ENCODE data around the gene SH3RF2. TPM values are rescaled to one million over a fixed set of nuclear protein-coding genes. Genes with fewer than 3 reads are reported as not detected.
"Not testable (repeated sequence)": the region's sequence is repeated elsewhere in the genome, so short reads cannot be mapped to it uniquely, and the experiment has no call there.

The SH3RF2 gene
- total RNA-seq, 1 donor from 2014 or later = 11.5 TPM

- no peaks in the 10 kb centered on the region for H3K36me3 ChIP-seq
- DNase-seq = no peak
- peak; percentile 32 to 40 for ATAC-seq
- no peaks in the 10 kb centered on the region for H3K27me3 ChIP-seq (ENCODE audit: low read depth)
- TF ChIP-seq CTCF (IDR thresholded peaks at IDR 0.05) = no peak
- no peak overlapping the region for H3K4me3 ChIP-seq
- no peaks in the 10 kb centered on the region for H3K9me3 ChIP-seq
- no peak overlapping the region for H3K27ac ChIP-seq
- intact Hi-C loops (cut with DNase I) = no loop called here
- no peaks in the 10 kb centered on the region for H3K4me1 ChIP-seq
Observed at GRCh38 chr5:146005723-146006122, 69.3 kb downstream of the SH3RF2 start.

- no peaks in the 10 kb centered on the region for H3K4me1 ChIP-seq
- no peak overlapping the region for H3K4me3 ChIP-seq
- no peaks in the 10 kb centered on the region for H3K9me3 ChIP-seq
- H3K27ac ChIP-seq = no peak overlapping the region
- intact Hi-C loops (cut with DNase I) = no loop called here
- ATAC-seq (peak; percentile 79), DNase-seq (no peak)
- no peaks in the 10 kb centered on the region for H3K27me3 ChIP-seq (ENCODE audit: low read depth)
- TF ChIP-seq CTCF (IDR thresholded peaks at IDR 0.05) = no peak
- no peaks in the 10 kb centered on the region for H3K36me3 ChIP-seq
Observed at GRCh38 chr5:146006470-146007190, 70.3 kb downstream of the SH3RF2 start.

- peak; percentile 24 to 53 for ATAC-seq
- no peaks in the 10 kb centered on the region for H3K36me3 ChIP-seq
Observed at GRCh38 chr5:146007270-146007669, 70.9 kb downstream of the SH3RF2 start.

GRCh38 chr5:146007989-146008388, 71.6 kb downstream of the SH3RF2 start:
- ATAC-seq = no peak
- Histone ChIP-seq H3K27me3 (ENCODE audit: low read depth) (no peaks in the 10 kb centered on the region), H3K9me3 (no peaks in the 10 kb centered on the region), H3K4me3 (no peak overlapping the region), H3K36me3 (no peaks in the 10 kb centered on the region), H3K4me1 (no peaks in the 10 kb centered on the region), H3K27ac (no peak overlapping the region)
- DNase-seq = no peak
- TF ChIP-seq CTCF (IDR thresholded peaks at IDR 0.05) = no peak
- intact Hi-C loops (cut with DNase I) = no loop called here

More at GRCh38 chr5:146007270-146007669, 70.9 kb downstream of the SH3RF2 start:
- Histone ChIP-seq H3K27me3 (ENCODE audit: low read depth) (no peaks in the 10 kb centered on the region), H3K9me3 (no peaks in the 10 kb centered on the region), H3K4me1 (no peaks in the 10 kb centered on the region), H3K4me3 (no peak overlapping the region), H3K27ac (no peak overlapping the region)
- no peak for TF ChIP-seq CTCF (IDR thresholded peaks at IDR 0.05)
- intact Hi-C loops (cut with DNase I) = no loop called here
- DNase-seq = no peak

- Histone ChIP-seq H3K4me3 (no peak overlapping the region), H3K27ac (no peak overlapping the region), H3K36me3 (no peaks in the 10 kb centered on the region), H3K9me3 (no peaks in the 10 kb centered on the region), H3K27me3 (ENCODE audit: low read depth) (no peaks in the 10 kb centered on the region), H3K4me1 (no peaks in the 10 kb centered on the region)
- TF ChIP-seq CTCF (IDR thresholded peaks at IDR 0.05) = no peak
- intact Hi-C loops (cut with DNase I) = no loop called here
- no peak for ATAC-seq
- no peak for DNase-seq
Observed at GRCh38 chr5:146009020-146009419, 72.6 kb downstream of the SH3RF2 start.

- H3K27me3 ChIP-seq (ENCODE audit: low read depth); intact Hi-C loops (cut with DNase I); H3K4me3 ChIP-seq; H3K27ac ChIP-seq; H3K4me1 ChIP-seq; H3K9me3 ChIP-seq; H3K36me3 ChIP-seq; DNase-seq; ATAC-seq: not testable (repeated sequence)
Observed at GRCh38 chr5:146010447-146010846, 74.1 kb downstream of the SH3RF2 start.

Data from lower lobe of right lung (tissue), 2 donors.